Measurements from ENCODE around the gene CEND1.

DNA sequence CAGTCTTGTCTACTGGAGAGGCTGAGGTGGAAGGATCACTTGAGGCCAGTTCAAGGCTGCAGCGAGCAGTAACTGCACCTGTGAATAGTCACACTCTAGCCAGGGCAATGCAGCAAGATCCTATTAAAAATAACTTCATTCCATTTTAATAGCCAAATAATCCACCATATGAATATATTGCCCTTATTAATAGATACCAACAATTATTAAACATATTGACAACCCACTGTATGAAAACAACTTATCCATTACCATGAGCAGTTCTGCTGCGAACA lies 23.0 kb downstream of the CEND1 start:
- TF ChIP-seq TAF1 (IDR thresholded peaks at IDR 0.05; ENCODE audit: borderline replicate concordance, low read depth, low read length) (no peak), POLR2AphosphoS5 (IDR thresholded peaks at IDR 0.05; ENCODE audit: low read depth, low read length) (no peak)
